Sigmoid colon (tissue), 4 donors: ENCODE results near the gene SLC35G6.

Experiments used
- POLR2A ChIP-seq, 2 donors: fragments of 450-650 bp; IDR thresholded peaks; one replicate each; pipeline ENCODE4 v1.6.1; 2016; ENCODE audit warnings: antibody characterized with exemption in 2 of 2, mild to moderate bottlenecking in 2 of 2, moderate library complexity in 2 of 2
- POLR2AphosphoS5 ChIP-seq, 4 donors: sonication (generic); formaldehyde crosslinking; IDR thresholded peaks; one replicate each; pipeline ENCODE4 v1.6.1; 2017; ENCODE audit warnings: antibody characterized with exemption in 4 of 4
- TF ChIP-seq, protein P1 (sequence below), 4 experiments: fragments of 450-650 bp in 3 of 4; fragments of 200-600 bp in 1 of 4; IDR thresholded peaks; one replicate each; pipeline ENCODE4 v1.5.1; 2016 to 2019; ENCODE audit warnings: antibody characterized with exemption in 4 of 4, mild to moderate bottlenecking in 3 of 4, moderate library complexity in 2 of 4

DNA sequence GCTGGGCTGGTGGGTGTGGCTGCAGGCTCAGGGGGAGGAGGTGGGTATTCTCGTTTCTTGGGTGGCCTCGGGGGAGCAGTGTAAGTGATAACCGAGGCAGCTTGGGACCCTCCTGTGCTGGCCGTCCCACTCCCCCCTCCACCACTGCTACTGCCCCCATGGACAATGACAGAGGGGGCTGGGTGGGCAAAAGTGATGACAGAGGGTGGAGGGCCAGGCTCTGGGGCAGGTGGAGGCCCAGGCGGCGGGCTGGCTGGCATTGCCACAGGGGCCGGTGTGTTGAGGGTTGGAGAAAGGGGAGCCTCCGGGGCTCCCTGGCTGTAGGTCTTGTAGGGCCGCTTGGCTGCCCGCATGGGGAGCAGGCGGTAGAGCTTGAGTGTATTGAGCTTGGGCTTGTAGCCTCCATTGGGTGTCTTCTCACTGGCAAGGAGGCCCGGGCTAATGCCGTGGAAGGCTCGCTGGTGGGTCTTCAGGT is 17.8 kb upstream of the SLC35G6 start:
- TF ChIP-seq, protein P1, sequence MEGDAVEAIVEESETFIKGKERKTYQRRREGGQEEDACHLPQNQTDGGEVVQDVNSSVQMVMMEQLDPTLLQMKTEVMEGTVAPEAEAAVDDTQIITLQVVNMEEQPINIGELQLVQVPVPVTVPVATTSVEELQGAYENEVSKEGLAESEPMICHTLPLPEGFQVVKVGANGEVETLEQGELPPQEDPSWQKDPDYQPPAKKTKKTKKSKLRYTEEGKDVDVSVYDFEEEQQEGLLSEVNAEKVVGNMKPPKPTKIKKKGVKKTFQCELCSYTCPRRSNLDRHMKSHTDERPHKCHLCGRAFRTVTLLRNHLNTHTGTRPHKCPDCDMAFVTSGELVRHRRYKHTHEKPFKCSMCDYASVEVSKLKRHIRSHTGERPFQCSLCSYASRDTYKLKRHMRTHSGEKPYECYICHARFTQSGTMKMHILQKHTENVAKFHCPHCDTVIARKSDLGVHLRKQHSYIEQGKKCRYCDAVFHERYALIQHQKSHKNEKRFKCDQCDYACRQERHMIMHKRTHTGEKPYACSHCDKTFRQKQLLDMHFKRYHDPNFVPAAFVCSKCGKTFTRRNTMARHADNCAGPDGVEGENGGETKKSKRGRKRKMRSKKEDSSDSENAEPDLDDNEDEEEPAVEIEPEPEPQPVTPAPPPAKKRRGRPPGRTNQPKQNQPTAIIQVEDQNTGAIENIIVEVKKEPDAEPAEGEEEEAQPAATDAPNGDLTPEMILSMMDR (IDR thresholded peaks at IDR 0.05), result no peak
- no peak for TF ChIP-seq POLR2A (IDR thresholded peaks at IDR 0.05)
- no peak for TF ChIP-seq POLR2AphosphoS5 (IDR thresholded peaks at IDR 0.05)
